ENCODE data around the gene KCNC4. TPM values are rescaled to one million over a fixed set of nuclear protein-coding genes. Genes with fewer than 3 reads are reported as not detected.

KCNC4 gene
- total RNA-seq, 1 donor from 2014 or later, result 5.8 TPM

DNA sequence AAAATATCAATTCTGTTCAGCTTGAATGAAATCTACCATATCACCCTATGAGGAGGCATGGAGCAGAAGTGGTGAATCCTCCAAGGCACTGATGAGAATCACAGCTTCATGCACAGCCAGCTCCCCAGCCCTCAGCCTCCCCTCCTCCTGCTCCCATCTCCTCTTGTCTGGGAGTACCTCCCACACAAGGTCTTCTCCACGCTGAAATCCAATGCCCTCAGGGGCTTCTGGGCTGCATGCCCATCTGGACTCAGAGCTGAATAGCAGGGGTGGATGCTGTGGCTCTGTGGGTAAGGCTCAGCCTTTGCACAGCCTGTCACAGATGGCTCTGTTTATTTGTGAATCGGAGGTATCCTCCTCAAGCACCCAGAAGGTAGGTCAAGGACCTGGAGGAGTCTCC is 48.6 kb downstream of the KCNC4 start:
- ATAC-seq, result no peak

- ATAC-seq, result peak; percentile 89
Observed at GRCh38 chr1:110259770-110260169, 49.7 kb downstream of the KCNC4 start.

Other genes with a start within 250 kb of the KCNC4 start
- 54.7 TPM for gene AHCYL1, start 225.5 kb upstream of the KCNC4 start, total RNA-seq
- gene STRIP1, start 175.7 kb upstream of the KCNC4 start, total RNA-seq, result 20.8 TPM
- gene ALX3, start 139.6 kb upstream of the KCNC4 start, total RNA-seq, result not detected
- gene UBL4B, start 97.9 kb upstream of the KCNC4 start, total RNA-seq, result not detected
- 0.28 TPM for gene SLC6A17, start 59.8 kb upstream of the KCNC4 start, total RNA-seq
- gene RBM15, start 129.1 kb downstream of the KCNC4 start, total RNA-seq, result 14.9 TPM
- gene SLC16A4, start 180.7 kb downstream of the KCNC4 start, total RNA-seq, result 0.44 TPM
- 102 TPM for gene LAMTOR5, start 197.4 kb downstream of the KCNC4 start, total RNA-seq
- gene PROK1, start 240.8 kb downstream of the KCNC4 start, total RNA-seq, result 0.20 TPM

Data from esophagus mucosa (tissue), 1 donor.